HG02623 (cell line): Measurements from ENCODE around the gene ZBP1.

ENCODE experiments used
- ATAC-seq: cut with Tn5 transposase; IDR thresholded peaks from one replicate; pipeline ENCODE4 v1.9.1; 2021; ENCODE audit warnings: moderate library complexity; ENCODE audit not compliant: unreplicated experiment

Gene ZBP1

GRCh38 chr20:57561356-57562279 lies 58.6 kb downstream of the ZBP1 start:
- ATAC-seq = no peak

GRCh38 chr20:57560554-57561355 lies 59.5 kb downstream of the ZBP1 start, which contains the start of gene PCK1:
Gene PCK1 (plus strand): TSS chr20:57561110. CDS start chr20:57561412, 302 bp downstream.
- ATAC-seq = no peak

- no peak for ATAC-seq
Measured at GRCh38 chr20:57559658-57560553, 60.3 kb downstream of the ZBP1 start.

GRCh38 chr20:57559289-57559634 lies 61.0 kb downstream of the ZBP1 start:
- no peak for ATAC-seq

- no peak for ATAC-seq
Measured at GRCh38 chr20:57558614-57559288, 61.5 kb downstream of the ZBP1 start.

GRCh38 chr20:57557926-57558613 lies 62.2 kb downstream of the ZBP1 start:
- no peak for ATAC-seq

- ATAC-seq = no peak
Measured at GRCh38 chr20:57556980-57557274, 63.3 kb downstream of the ZBP1 start.

GRCh38 chr20:57555457-57556184 lies 64.6 kb downstream of the ZBP1 start:
- no peak for ATAC-seq
